H1 (cell line): ENCODE measurements around the gene SPTBN4. TPM values are rescaled to one million over a fixed set of nuclear protein-coding genes. Genes with fewer than 3 reads are reported as not detected.

Experiments
- CTCF ChIA-PET: fragments of 300-600 bp; sonication (Branson Sonifier 250); formaldehyde crosslinking; loops from one replicate; lab custom pipeline; 2021; ENCODE audit not compliant: partially characterized antibody; lab: Charles Lee
- POLR2A ChIA-PET: fragments of 300-600 bp; sonication (Branson Sonifier 250); formaldehyde crosslinking; loops from one replicate; lab custom pipeline; 2021; ENCODE audit warnings: inconsistent platforms; ENCODE audit not compliant: partially characterized antibody; lab: Charles Lee
- DNase-seq, 2 experiments: peaks; one replicate each; pipeline versions ENCODE4 v3.0.0 to v3.0.0-alpha.2; 2010 to 2022; ENCODE audit warnings: low spot score in 2 of 2, low read depth in 1 of 2, mixed read lengths in 1 of 2
- FAIRE-seq: peaks from 2 replicates; lab custom pipeline; 2011; peaks lifted over from hg19 to GRCh38; lab: Jason Lieb, UNC
- H2AFZ ChIP-seq: 2 replicates; pipeline ENCODE4 v1.8.1; 2012; ENCODE audit warnings: low read length, inconsistent platforms
- H2AK5ac ChIP-seq: 2 replicates; pipeline ENCODE4 v1.6.1; 2013; ENCODE audit warnings: low read depth, low read length
- H2BK120ac ChIP-seq: replicated peaks from 2 replicates; pipeline ENCODE3; 2013; ENCODE audit warnings: low read depth, low read length, inconsistent platforms
- H2BK12ac ChIP-seq: 2 replicates; pipeline ENCODE4 v1.6.1; 2013; ENCODE audit warnings: low read depth, low read length
- H2BK15ac ChIP-seq: 2 replicates; pipeline ENCODE4 v1.6.1; 2013; ENCODE audit warnings: low read length
- H2BK20ac ChIP-seq: 2 replicates; pipeline ENCODE4 v1.6.1; 2013; ENCODE audit warnings: low read length
- H2BK5ac ChIP-seq: 2 replicates; pipeline ENCODE4 v1.6.1; 2013; ENCODE audit warnings: low read depth, low read length
- H3K14ac ChIP-seq: 2 replicates; pipeline ENCODE4 v1.6.1; 2013; ENCODE audit warnings: inconsistent platforms; ENCODE audit not compliant: insufficient read length
- H3K18ac ChIP-seq: 2 replicates; pipeline ENCODE4 v1.6.1; 2013; ENCODE audit warnings: low read length; ENCODE audit errors: extremely low read depth
- H3K23ac ChIP-seq: 2 replicates; pipeline ENCODE4 v1.6.1; 2013; ENCODE audit warnings: inconsistent platforms; ENCODE audit not compliant: insufficient read length
- H3K23me2 ChIP-seq: 2 replicates; pipeline ENCODE4 v1.6.1; 2013; ENCODE audit warnings: low read depth, low read length
- H3K27ac ChIP-seq: 2 replicates; pipeline ENCODE4 v1.6.1; 2011; ENCODE audit warnings: low read depth, low read length, inconsistent platforms
- H3K27me3 ChIP-seq, 4 experiments: replicated peaks in 1 of 4; 1 replicate in 1 of 4; 2 replicates in 3 of 4; pipeline versions ENCODE4 v1.6.1 to v1.8.1; 2011 to 2013; ENCODE audit warnings: low read length in 3 of 4, mild to moderate bottlenecking in 3 of 4, inconsistent platforms in 2 of 4, mixed read lengths in 2 of 4, moderate library complexity in 1 of 4; ENCODE audit not compliant: control insufficient read depth in 3 of 4, insufficient read depth in 3 of 4; ENCODE audit errors: extremely low read depth in 1 of 4
- H3K36me3 ChIP-seq, 4 experiments: 2 replicates each; pipeline versions ENCODE4 v1.6.1 to v1.8.1; 2011 to 2013; ENCODE audit warnings: mild to moderate bottlenecking in 4 of 4, low read length in 3 of 4, moderate library complexity in 2 of 4, control low read depth in 1 of 4, inconsistent platforms in 1 of 4; ENCODE audit not compliant: insufficient read depth in 4 of 4, control insufficient read depth in 2 of 4
- H3K4ac ChIP-seq: replicated peaks from 2 replicates; pipeline ENCODE3; 2013; ENCODE audit warnings: low read length, low read depth, mixed read lengths, inconsistent platforms; ENCODE audit not compliant: insufficient read length
- H3K4me1 ChIP-seq, 4 experiments: replicated peaks in 1 of 4; 1 replicate in 1 of 4; 2 replicates in 3 of 4; pipeline versions ENCODE4 v1.6.1 to v1.8.1; 2011 to 2013; ENCODE audit warnings: low read length in 3 of 4, inconsistent platforms in 2 of 4, mixed read lengths in 1 of 4; ENCODE audit not compliant: insufficient read depth in 4 of 4, control insufficient read depth in 3 of 4
- H3K4me2 ChIP-seq, 2 experiments: 2 replicates each; pipeline versions ENCODE4 v1.6.1 to v1.8.1; 2011 to 2013; ENCODE audit warnings: low read depth in 2 of 2, low read length in 2 of 2, control low read depth in 1 of 2, inconsistent platforms in 1 of 2, mild to moderate bottlenecking in 1 of 2; ENCODE audit not compliant: insufficient read depth in 1 of 2
- H3K4me3 ChIP-seq, 4 experiments: fragments of 200-600, 300-600 bp in 1 of 4; sonication (generic), shearing (Covaris generic), sonication (Bioruptor Twin) in 1 of 4; 2 replicates each; pipeline versions ENCODE4 v1.5.1 to v1.8.1; 2011 to 2016; ENCODE audit warnings: low read length in 4 of 4, low read depth in 3 of 4, control low read depth in 2 of 4, inconsistent platforms in 2 of 4, mild to moderate bottlenecking in 2 of 4, mixed read lengths in 1 of 4, moderate library complexity in 1 of 4; ENCODE audit not compliant: insufficient read depth in 2 of 4; ENCODE audit errors: extremely low read depth in 1 of 4
- H3K56ac ChIP-seq: replicated peaks from 2 replicates; pipeline ENCODE3; 2013; ENCODE audit warnings: low read depth, mild to moderate bottlenecking, mixed read lengths, low read length, inconsistent platforms; ENCODE audit not compliant: insufficient read length
- H3K79me1 ChIP-seq: 2 replicates; pipeline ENCODE4 v1.6.1; 2013; ENCODE audit warnings: low read depth, low read length, control low read depth
- H3K79me2 ChIP-seq, 2 experiments: 2 replicates each; pipeline versions ENCODE4 v1.6.1 to v1.8.1; 2012 to 2013; ENCODE audit warnings: low read length in 2 of 2, mild to moderate bottlenecking in 2 of 2, inconsistent platforms in 1 of 2; ENCODE audit not compliant: insufficient read depth in 2 of 2, control insufficient read depth in 1 of 2
- H3K9ac ChIP-seq, 4 experiments: replicated peaks in 1 of 4; 1 replicate in 1 of 4; 2 replicates in 3 of 4; pipeline versions ENCODE4 v1.6.1 to v1.8.1; 2011 to 2013; ENCODE audit warnings: low read depth in 3 of 4, low read length in 3 of 4, control low read depth in 2 of 4, mild to moderate bottlenecking in 2 of 4, moderate library complexity in 2 of 4, inconsistent platforms in 1 of 4; ENCODE audit errors: extremely low read depth in 1 of 4
- H3K9me3 ChIP-seq, 2 experiments: 2 replicates each; pipeline versions ENCODE4 v1.6.1 to v1.8.1; 2012 to 2013; ENCODE audit warnings: mild to moderate bottlenecking in 2 of 2, moderate library complexity in 2 of 2, control low read depth in 1 of 2, inconsistent platforms in 1 of 2, low read depth in 1 of 2, low read length in 1 of 2, mixed read lengths in 1 of 2; ENCODE audit not compliant: insufficient read depth in 2 of 2
- H4K20me1 ChIP-seq, 2 experiments: replicated peaks in 1 of 2; 2 replicates each; pipeline versions ENCODE3 to v1.8.1; 2011 to 2013; ENCODE audit warnings: inconsistent platforms in 2 of 2, low read length in 2 of 2, mild to moderate bottlenecking in 1 of 2; ENCODE audit not compliant: insufficient read depth in 2 of 2, control insufficient read depth in 1 of 2
- H4K5ac ChIP-seq: 2 replicates; pipeline ENCODE4 v1.6.1; 2013; ENCODE audit warnings: low read length, low read depth, mixed read lengths, inconsistent platforms; ENCODE audit not compliant: insufficient read length
- H4K8ac ChIP-seq: 2 replicates; pipeline ENCODE4 v1.8.0; 2013; ENCODE audit warnings: mild to moderate bottlenecking, moderate library complexity, low read length, inconsistent platforms; ENCODE audit not compliant: insufficient read depth; ENCODE audit errors: extremely low read depth
- H4K91ac ChIP-seq: replicated peaks from 2 replicates; pipeline ENCODE3; 2013; ENCODE audit warnings: low read length, mixed read lengths, inconsistent platforms; ENCODE audit not compliant: insufficient read length
- KDM5A ChIP-seq: fragments of 200-600 bp; IDR thresholded peaks from 2 replicates; pipeline ENCODE4 v1.7.1; 2012; ENCODE audit warnings: mild to moderate bottlenecking, low read length, inconsistent platforms, mixed read lengths
- PHF8 ChIP-seq: fragments of 200-600 bp; sonication (generic); conservative IDR thresholded peaks from 2 replicates; pipeline ENCODE4 v1.7.1; 2012; ENCODE audit warnings: low read depth, mild to moderate bottlenecking, inconsistent platforms, low read length, moderate library complexity
- WGBS, 2 experiments: shearing (Covaris generic) in 1 of 2; methylation state at CpG; one replicate each; pipeline versions ENCODE4 v1.1.6 to v1.1.7; 2013 to 2015; ENCODE audit warnings: low lambda C conversion rate in 2 of 2, mixed read lengths in 2 of 2, inconsistent platforms in 1 of 2, low coverage in 1 of 2, missing lambda C conversion rate in 1 of 2; ENCODE audit not compliant: insufficient replicate concordance in 2 of 2, insufficient coverage in 1 of 2, insufficient read length in 1 of 2; ENCODE audit errors: extremely low coverage in 1 of 2, missing lambda C conversion rate in 1 of 2; 5-methylcytosine and 5-hydroxymethylcytosine counted together
- polyA plus RNA-seq, 7 experiments: library from polyadenylated mRNA; depleted of rRNA in 3 of 7; stranded (reverse) in 5 of 7; unstranded in 2 of 7; fragments of >200 nt in 5 of 7; fragments of 200-250 nt in 2 of 7; gene quantifications; 1 replicate in 5 of 7; 2 replicates in 1 of 7; 4 replicates in 1 of 7; pipeline versions ENCODE4 v1.2.1 to v1.2.3, GENCODE V29; 2011 to 2013; ENCODE audit warnings: missing spikeins in 2 of 7, mixed read lengths in 2 of 7
- total RNA-seq: library from RNA; stranded (reverse); fragmentation: NEBNext Ultra II Directional; extraction: Animal tissue kit (Norgen Biotek cat#: 25700); gene quantifications from 2 replicates; pipeline ENCODE4 v1.2.1, GENCODE V29; 2021
- TF ChIP-seq, protein P1 (sequence below): IDR thresholded peaks from 2 replicates; pipeline ENCODE4 v1.6.1; 2011; ENCODE audit warnings: low read depth, mild to moderate bottlenecking, low read length; ENCODE audit not compliant: insufficient read depth

The SPTBN4 gene
- total and polyA plus RNA-seq, 2 of the 8 experiments (the other 6 are each of a cell fraction or from before 2014, with no cell fraction given): 1.9 to 3.0 TPM

DNA sequence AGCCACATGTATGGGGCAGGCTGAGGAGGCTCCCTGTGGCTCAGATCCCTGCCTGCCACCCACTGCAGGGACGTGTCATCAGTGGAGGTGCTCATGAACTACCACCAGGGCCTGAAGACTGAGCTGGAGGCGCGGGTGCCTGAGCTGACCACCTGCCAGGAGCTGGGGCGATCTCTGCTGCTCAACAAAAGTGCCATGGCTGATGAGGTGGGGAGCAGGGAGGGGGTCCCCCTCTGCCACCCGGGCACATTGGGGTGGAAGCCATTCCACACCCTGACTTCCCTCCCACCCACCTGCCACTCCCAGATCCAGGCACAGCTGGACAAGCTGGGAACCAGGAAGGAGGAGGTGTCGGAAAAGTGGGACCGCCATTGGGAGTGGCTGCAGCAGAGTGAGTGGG lies 98.6 kb downstream of the SPTBN4 start:
- H3K4me3 ChIP-seq: no peak overlapping the region
- H3K27me3 ChIP-seq: peaks cover 32 to 53% (median 49%) of the 10 kb centered on the region in 4 experiments
- no peak for TF ChIP-seq PHF8
- TF ChIP-seq, protein P1, sequence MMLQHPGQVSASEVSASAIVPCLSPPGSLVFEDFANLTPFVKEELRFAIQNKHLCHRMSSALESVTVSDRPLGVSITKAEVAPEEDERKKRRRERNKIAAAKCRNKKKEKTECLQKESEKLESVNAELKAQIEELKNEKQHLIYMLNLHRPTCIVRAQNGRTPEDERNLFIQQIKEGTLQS: no peak
- TF ChIP-seq KDM5A: no peak
- POLR2A ChIA-PET: interaction anchor here (0.6 to 2.1 kb wide), 2 partner anchors 13 to 24 kb away, joined by 3 to 4 read pairs; no protein-coding TSS in a partner anchor
- H3K9me3 ChIP-seq: no peaks in the 10 kb centered on the region
- H3K4me1 ChIP-seq: peaks cover 0 to 10% (median 1%) of the 10 kb centered on the region in 4 experiments; a peak in 4 of 7 replicates
- no peak overlapping the region for H3K27ac ChIP-seq
- no peak overlapping the region for H3K9ac ChIP-seq
- H3K23me2 ChIP-seq: peaks cover 11% of the 10 kb centered on the region; the same call in 1 of the 2 replicates
- DNase-seq (no peak), FAIRE-seq (no peak)
- H3K4me2 ChIP-seq: no peak overlapping the region
- no peaks in the 10 kb centered on the region for H3K79me1 ChIP-seq
- H2BK120ac ChIP-seq: no peak overlapping the region
- no peak overlapping the region for H4K8ac ChIP-seq
- H2BK12ac ChIP-seq: no peak overlapping the region
- H2BK20ac ChIP-seq: no peak overlapping the region
- no peak overlapping the region for H4K5ac ChIP-seq
- H2AK5ac ChIP-seq: no peak overlapping the region
- H2AFZ ChIP-seq: no peak overlapping the region
- H3K79me2 ChIP-seq: no peaks in the 10 kb centered on the region
- CTCF ChIA-PET: interaction anchor here (1.3 to 1.8 kb wide), 4 partner anchors 9 to 70 kb away, joined by 3 to 5 read pairs (median 4); no protein-coding TSS in a partner anchor
- H3K56ac ChIP-seq: no peak overlapping the region
- H2BK15ac ChIP-seq: no peak overlapping the region; the same call in 1 of the 2 replicates
- peaks cover 0 to 1% of the 10 kb centered on the region in 2 experiments for H4K20me1 ChIP-seq
- H3K14ac ChIP-seq: no peak overlapping the region
- WGBS, 2 experiments: 75% methylated on average over 7 of the region's 7 CpGs; no CpG with 5 or more reads in 1 of the 2 experiments
- no peak overlapping the region for H4K91ac ChIP-seq
- no peak overlapping the region for H3K23ac ChIP-seq
- no peak overlapping the region for H3K18ac ChIP-seq
- H3K36me3 ChIP-seq: peaks cover 0 to 4% (median 0%) of the 10 kb centered on the region in 4 experiments; a peak in 1 of 8 replicates
- H3K4ac ChIP-seq: no peak overlapping the region
- no peak overlapping the region for H2BK5ac ChIP-seq
